DOHH2 (cell line): ENCODE measurements around the gene COL4A1.

Experiments
- CTCF ChIP-seq: fragments of 200-600 bp; sonication (generic); IDR thresholded peaks from one replicate; pipeline ENCODE4 v1.5.1; 2014; ENCODE audit warnings: antibody characterized with exemption, mild to moderate bottlenecking, low read depth, low read length; ENCODE audit not compliant: poor library complexity, severe bottlenecking
- EZH2phosphoT487 ChIP-seq: fragments of 200-600 bp; sonication (generic); IDR thresholded peaks from 2 replicates; pipeline ENCODE4 v1.6.1; 2017; ENCODE audit warnings: borderline replicate concordance, mild to moderate bottlenecking, antibody characterized with exemption, low read length, moderate library complexity, mixed read lengths

- no peak for TF ChIP-seq CTCF
- no peak for TF ChIP-seq EZH2phosphoT487
These were observed 177.3 kb downstream of the COL4A1 start for GRCh38 chr13:110129539-110130186.
